PC-9 (cell line): ENCODE measurements around the gene RAB4A. TPM values are rescaled to one million over a fixed set of nuclear protein-coding genes. Genes with fewer than 3 reads are reported as not detected.

ENCODE experiments used
- BruUV-seq: library from RNA; stranded (reverse); fragments of 400-500 nt; replicated peaks from 2 replicates; lab custom pipeline; 2021; lab: Mats Ljungman, UMichigan
- CTCF ChIA-PET: fragments of 300-600 bp; sonication (Branson Sonifier 250); formaldehyde crosslinking; loops from one replicate; lab custom pipeline; 2022; ENCODE audit warnings: antibody characterized with exemption; lab: Charles Lee
- POLR2A ChIA-PET: fragments of 300-600 bp; sonication (Branson Sonifier 250); formaldehyde crosslinking; loops from one replicate; lab custom pipeline; 2022; ENCODE audit warnings: antibody characterized with exemption; ENCODE audit not compliant: unreplicated experiment; lab: Charles Lee
- DNase-seq, 2 experiments: peaks; one replicate each; pipeline versions ENCODE4 v3.0.0 to v3.0.0-alpha.2; 2015 to 2022; ENCODE audit warnings: mixed read lengths in 1 of 2
- H2AFZ ChIP-seq: fragments of 200-600 bp; sonication (generic); 2 replicates; pipeline ENCODE4 v1.8.1; 2017; ENCODE audit warnings: antibody characterized with exemption
- H3F3A ChIP-seq: fragments of 200-600 bp; sonication (generic); 2 replicates; pipeline ENCODE4 v1.8.1; 2017; ENCODE audit warnings: antibody characterized with exemption, mild to moderate bottlenecking, low read depth; ENCODE audit not compliant: insufficient read depth
- H3K27ac ChIP-seq: fragments of 200-600 bp; sonication (generic); 2 replicates; pipeline ENCODE4 v1.6.1; 2016; ENCODE audit warnings: mixed run types
- H3K27me3 ChIP-seq: fragments of 200-600 bp; sonication (generic); 2 replicates; pipeline ENCODE4 v1.6.1; 2016; ENCODE audit warnings: low read depth, mixed run types; ENCODE audit not compliant: insufficient read depth
- H3K36me3 ChIP-seq: fragments of 200-600 bp; sonication (generic); 2 replicates; pipeline ENCODE4 v1.6.1; 2016; ENCODE audit warnings: low read depth, mixed run types
- H3K4me1 ChIP-seq: fragments of 200-600 bp; sonication (generic); replicated peaks from 2 replicates; pipeline ENCODE4 v1.6.1; 2016; ENCODE audit warnings: mixed run types; ENCODE audit not compliant: insufficient read depth
- H3K4me2 ChIP-seq: fragments of 200-600 bp; sonication (generic); 2 replicates; pipeline ENCODE4 v1.6.1; 2017; ENCODE audit warnings: mixed run types
- H3K4me3 ChIP-seq: fragments of 200-600 bp; sonication (generic); 2 replicates; pipeline ENCODE4 v1.6.1; 2016; ENCODE audit warnings: mixed run types
- H3K79me2 ChIP-seq: fragments of 200-600 bp; sonication (generic); 2 replicates; pipeline ENCODE4 v1.6.1; 2017; ENCODE audit warnings: low read depth, mixed run types
- H3K9me2 ChIP-seq: fragments of 200-600 bp; sonication (generic); 2 replicates; pipeline ENCODE4 v1.8.1; 2017; ENCODE audit warnings: mild to moderate bottlenecking; ENCODE audit not compliant: insufficient read depth
- H3K9me3 ChIP-seq: fragments of 200-600 bp; sonication (generic); 2 replicates; pipeline ENCODE4 v1.8.1; 2016; ENCODE audit warnings: low read depth; ENCODE audit not compliant: insufficient read depth
- H4K20me1 ChIP-seq: fragments of 200-600 bp; sonication (generic); 2 replicates; pipeline ENCODE4 v1.8.1; 2017; ENCODE audit not compliant: insufficient read depth
- CTCF ChIP-seq: fragments of 200-600 bp; sonication (generic); conservative IDR thresholded peaks from 2 replicates; pipeline ENCODE4 v1.6.1; 2017; ENCODE audit warnings: mixed run types, antibody characterized with exemption, mild to moderate bottlenecking, moderate library complexity
- EZH2 ChIP-seq: fragments of 200-600 bp; sonication (generic); IDR thresholded peaks from 2 replicates; pipeline ENCODE4 v1.8.0; 2017; ENCODE audit warnings: antibody characterized with exemption, low read depth
- intact Hi-C: fragments of 100-400 bp; cut with micrococcal nuclease; formaldehyde crosslinking; loops from one replicate; pipeline ENCODE4 v1.10.0; 2022; ENCODE audit not compliant: unreplicated experiment
- total RNA-seq: library from RNA; stranded (reverse); gene quantifications from 2 replicates; pipeline ENCODE4 v1.2.3, GENCODE V29; 2021

The RAB4A gene
- total RNA-seq, 1 experiment from 2014 or later, result 29.0 TPM

GRCh38 chr1:229300099-229300757 is 29.3 kb downstream of the RAB4A start:
- no peak for DNase-seq
- H3K27me3 ChIP-seq, result no peaks in the 10 kb centered on the region
- BruUV-seq, result no TSS peak
- no peaks in the 10 kb centered on the region for H3K79me2 ChIP-seq
- H3K4me1 ChIP-seq, result no peaks in the 10 kb centered on the region
- ChIA-PET CTCF (no interaction called here), POLR2A (no interaction called here)
- intact Hi-C loops, result no loop called here
- H3K36me3 ChIP-seq, result no peaks in the 10 kb centered on the region
- no peaks in the 10 kb centered on the region for H3K9me3 ChIP-seq
- H2AFZ ChIP-seq, result no peak overlapping the region
- TF ChIP-seq EZH2 (no peak), CTCF (no peak)
- no peaks in the 10 kb centered on the region for H3F3A ChIP-seq
- H3K27ac ChIP-seq, result no peak overlapping the region
- H4K20me1 ChIP-seq, result no peaks in the 10 kb centered on the region
- no peak overlapping the region for H3K4me3 ChIP-seq
- H3K9me2 ChIP-seq, result no peaks in the 10 kb centered on the region
- H3K4me2 ChIP-seq, result no peak overlapping the region

GRCh38 chr1:229302740-229303139 is 31.8 kb downstream of the RAB4A start:
- no peak for DNase-seq
- CTCF ChIA-PET, result no interaction called here
- Histone ChIP-seq H3K36me3 (no peaks in the 10 kb centered on the region), H4K20me1 (no peaks in the 10 kb centered on the region), H2AFZ (no peak overlapping the region), H3K4me1 (no peaks in the 10 kb centered on the region), H3K79me2 (no peaks in the 10 kb centered on the region), H3K27ac (no peak overlapping the region), H3F3A (no peaks in the 10 kb centered on the region), H3K4me2 (no peak overlapping the region), H3K27me3 (no peaks in the 10 kb centered on the region), H3K9me2 (no peaks in the 10 kb centered on the region), H3K9me3 (no peaks in the 10 kb centered on the region), H3K4me3 (no peak overlapping the region)
- no peak for TF ChIP-seq CTCF
- TF ChIP-seq EZH2, result no peak
- intact Hi-C loops, result no loop called here
- POLR2A ChIA-PET, result no interaction called here
- BruUV-seq, result no TSS peak

- intact Hi-C loops, result no loop called here
- TF ChIP-seq EZH2 (no peak), CTCF (no peak)
- Histone ChIP-seq H4K20me1 (no peaks in the 10 kb centered on the region), H2AFZ (no peak overlapping the region), H3K36me3 (no peaks in the 10 kb centered on the region), H3K79me2 (no peaks in the 10 kb centered on the region), H3K4me2 (no peak overlapping the region), H3K4me3 (no peak overlapping the region), H3K27ac (no peak overlapping the region), H3K4me1 (no peaks in the 10 kb centered on the region), H3F3A (no peaks in the 10 kb centered on the region), H3K9me3 (no peaks in the 10 kb centered on the region), H3K9me2 (no peaks in the 10 kb centered on the region), H3K27me3 (no peaks in the 10 kb centered on the region)
- ChIA-PET CTCF (no interaction called here), POLR2A (no interaction called here)
- no TSS peak for BruUV-seq
- DNase-seq, result no peak
Observed at GRCh38 chr1:229303855-229304254, 32.9 kb downstream of the RAB4A start.
